B cell (primary cell): ENCODE measurements around the gene GPR108. TPM values are rescaled to one million over a fixed set of nuclear protein-coding genes. Genes with fewer than 3 reads are reported as not detected.

Experiments used
- ATAC-seq: fragments of 200-7000 bp; cut with Tn5 transposase; one replicate; pipeline ENCODE4 v1.10.0; 2021; ENCODE audit warnings: low read depth, mild to moderate bottlenecking, moderate number of reproducible peaks, moderate library complexity
- CTCF ChIA-PET: fragments of 350-600 bp; sonication (Branson Sonifier 250); formaldehyde crosslinking; loops from one replicate; lab custom pipeline; 2021; ENCODE audit warnings: antibody characterized with exemption, inconsistent platforms; lab: Charles Lee
- POLR2A ChIA-PET: fragments of 350-600 bp; sonication (Branson Sonifier 250); formaldehyde crosslinking; loops from one replicate; lab custom pipeline; 2021; ENCODE audit warnings: antibody characterized with exemption; lab: Charles Lee
- DNase-seq: peaks from one replicate; pipeline ENCODE4 v3.0.0; 2013
- H2AFZ ChIP-seq: 2 replicates; pipeline ENCODE4 v1.6.1; 2012; ENCODE audit warnings: mild to moderate bottlenecking, low read depth, low read length; ENCODE audit not compliant: insufficient read depth, poor library complexity, severe bottlenecking
- H3K27ac ChIP-seq, 2 donors: 1 replicate in 1 of 2; 2 replicates in 1 of 2; pipeline ENCODE4 v1.5.1; 2012 to 2013; ENCODE audit warnings: low read length in 2 of 2, mild to moderate bottlenecking in 2 of 2, moderate library complexity in 1 of 2
- H3K27me3 ChIP-seq, 4 experiments: fragments of 200-600 bp in 1 of 4; sonication (generic) in 1 of 4; replicated peaks in 1 of 4; 1 replicate in 2 of 4; 2 replicates in 2 of 4; pipeline versions ENCODE4 v1.6.1 to v1.7.0; 2013 to 2016; ENCODE audit warnings: low read length in 3 of 4, mild to moderate bottlenecking in 2 of 4, mixed read lengths in 1 of 4, moderate library complexity in 1 of 4; ENCODE audit not compliant: insufficient read depth in 4 of 4, control insufficient read depth in 3 of 4; ENCODE audit errors: control extremely low read depth in 1 of 4
- H3K36me3 ChIP-seq, 2 experiments: replicated peaks in 1 of 2; 1 replicate in 1 of 2; 2 replicates in 1 of 2; pipeline versions ENCODE4 v1.6.1 to v1.7.1; 2013; ENCODE audit warnings: low read length in 1 of 2; ENCODE audit not compliant: insufficient read depth in 2 of 2, control insufficient read depth in 1 of 2; ENCODE audit errors: control extremely low read depth in 1 of 2, extremely low read depth in 1 of 2
- H3K4me1 ChIP-seq, 2 donors: fragments of 200-600 bp in 1 of 2; sonication (generic) in 1 of 2; 1 replicate in 1 of 2; 2 replicates in 1 of 2; pipeline versions ENCODE4 v1.5.1 to v1.6.1; 2013 to 2017; ENCODE audit warnings: low read length in 2 of 2; ENCODE audit not compliant: control insufficient read depth in 2 of 2, insufficient read depth in 2 of 2
- H3K4me2 ChIP-seq: replicated peaks from 2 replicates; pipeline ENCODE3; 2012; ENCODE audit warnings: mild to moderate bottlenecking, low read depth, low read length; ENCODE audit not compliant: poor library complexity, severe bottlenecking
- H3K4me3 ChIP-seq, 5 experiments: fragments of 200-600 bp in 1 of 5; sonication (generic) in 1 of 5; 1 replicate in 3 of 5; 2 replicates in 2 of 5; pipeline versions ENCODE4 v1.5.1 to v1.7.0; 2011 to 2016; ENCODE audit warnings: low read length in 4 of 5, mild to moderate bottlenecking in 4 of 5, low read depth in 2 of 5, control low read depth in 1 of 5, moderate library complexity in 1 of 5; ENCODE audit not compliant: insufficient read depth in 1 of 5; ENCODE audit errors: control extremely low read depth in 1 of 5, extremely low read depth in 1 of 5
- H3K79me2 ChIP-seq: fragments of 200-600 bp; sonication (generic); one replicate; pipeline ENCODE4 v1.6.0; 2016; ENCODE audit warnings: low read length; ENCODE audit not compliant: control insufficient read depth, insufficient read depth
- H3K9ac ChIP-seq: fragments of 200-600 bp; sonication (generic); 2 replicates; pipeline ENCODE4 v1.6.1; 2017; ENCODE audit warnings: mild to moderate bottlenecking, low read length, moderate library complexity
- H3K9me3 ChIP-seq, 3 donors: one replicate each; pipeline versions ENCODE4 v1.6.1 to v1.7.1; 2013; ENCODE audit warnings: low read length in 2 of 3; ENCODE audit not compliant: control insufficient read depth in 2 of 3, insufficient read depth in 1 of 3; ENCODE audit errors: control extremely low read depth in 1 of 3
- H4K20me1 ChIP-seq: 2 replicates; pipeline ENCODE4 v1.6.0; 2012; ENCODE audit warnings: mild to moderate bottlenecking, low read length; ENCODE audit not compliant: insufficient read depth, control insufficient read depth, poor library complexity, severe bottlenecking
- H3K27ac Mint-ChIP-seq: one replicate; pipeline ENCODE4 v1.8.0; 2021; ENCODE audit warnings: mixed read lengths
- H3K27me3 Mint-ChIP-seq: one replicate; pipeline ENCODE4 v1.8.0; 2021; ENCODE audit warnings: mixed read lengths
- H3K4me1 Mint-ChIP-seq: one replicate; pipeline ENCODE4 v1.8.0; 2021; ENCODE audit warnings: mixed read lengths
- H3K4me3 Mint-ChIP-seq: one replicate; pipeline ENCODE4 v1.8.0; 2021; ENCODE audit warnings: mixed read lengths
- H3K9me3 Mint-ChIP-seq: one replicate; pipeline ENCODE4 v1.8.0; 2022; ENCODE audit warnings: mixed read lengths; ENCODE audit not compliant: insufficient read depth
- CTCF ChIP-seq: fragments of 200-600 bp; IDR thresholded peaks from one replicate; pipeline ENCODE4 v1.8.0; 2022; ENCODE audit warnings: antibody characterized with exemption, mild to moderate bottlenecking
- EZH2 ChIP-seq: IDR thresholded peaks from 2 replicates; pipeline ENCODE4 v1.6.1; 2012; ENCODE audit warnings: borderline replicate concordance, low read depth, mild to moderate bottlenecking, moderate library complexity, low read length; ENCODE audit not compliant: insufficient read depth, poor library complexity, severe bottlenecking
- WGBS: methylation state at CpG from one replicate; pipeline ENCODE4 v1.1.5; 2013; ENCODE audit warnings: missing lambda C conversion rate; ENCODE audit not compliant: insufficient coverage; 5-methylcytosine and 5-hydroxymethylcytosine counted together
- intact Hi-C: fragments of 100-400 bp; cut with micrococcal nuclease; formaldehyde crosslinking; loops from one replicate; pipeline ENCODE4 v1.10.0; 2022
- polyA plus RNA-seq: library from polyadenylated mRNA; depleted of rRNA; stranded (reverse); fragments of >200 nt; gene quantifications from 2 replicates; pipeline ENCODE4 v1.2.3, GENCODE V29; 2012
- total RNA-seq, 2 donors: library from RNA; stranded (reverse); fragments of 120-200 nt in 1 of 2; gene quantifications; 1 replicate in 1 of 2; 2 replicates in 1 of 2; pipeline versions ENCODE4 v1.2.3 to v1.2.4, GENCODE V29; 2013 to 2022

The GPR108 gene
- total and polyA plus RNA-seq, 2 donors (not counting 1 experiment from before 2014, with no cell fraction given) = 79.0 to 82.5 TPM

- intact Hi-C loops = no loop called here
- no peak overlapping the region for H3K4me3 ChIP-seq
- no peaks in the 10 kb centered on the region for H3K4me1 ChIP-seq
- Mint-ChIP-seq H3K9me3 (no peaks in the 10 kb centered on the region), H3K27me3 (peaks cover 6% of the 10 kb centered on the region), H3K4me1 (no peaks in the 10 kb centered on the region), H3K27ac (no peak overlapping the region), H3K4me3 (no peak overlapping the region)
- WGBS = 88% methylated on average over 4 of the region's 7 CpGs
- peaks cover 0 to 5% (median 0%) of the 10 kb centered on the region in 4 experiments for H3K27me3 ChIP-seq
- ATAC-seq (no peak), DNase-seq (no peak)
- H4K20me1 ChIP-seq = no peaks in the 10 kb centered on the region
- no peak overlapping the region for H2AFZ ChIP-seq
- no peak overlapping the region for H3K9ac ChIP-seq
- H3K9me3 ChIP-seq = peaks cover 0 to 11% (median 3%) of the 10 kb centered on the region in 3 donors
- ChIA-PET POLR2A (no interaction called here), CTCF (no interaction called here)
- no peaks in the 10 kb centered on the region for H3K79me2 ChIP-seq
- H3K36me3 ChIP-seq = no peaks in the 10 kb centered on the region
- TF ChIP-seq CTCF = no peak
- no peak for TF ChIP-seq EZH2
- no peak overlapping the region for H3K4me2 ChIP-seq
- H3K27ac ChIP-seq = no peak overlapping the region
Measured at GRCh38 chr19:6693681-6694080, 43.7 kb downstream of the GPR108 start.

- no peaks in the 10 kb centered on the region for H3K79me2 ChIP-seq
- WGBS = 97% methylated on average over 13 of the region's 13 CpGs
- ChIA-PET CTCF (no interaction called here), POLR2A (no interaction called here)
- no peak for ATAC-seq
- peaks cover 0 to 5% (median 0%) of the 10 kb centered on the region in 4 experiments for H3K27me3 ChIP-seq
- no peaks in the 10 kb centered on the region for H3K36me3 ChIP-seq
- Mint-ChIP-seq H3K9me3 (no peaks in the 10 kb centered on the region), H3K4me1 (no peaks in the 10 kb centered on the region), H3K4me3 (no peak overlapping the region), H3K27me3 (peaks cover 7% of the 10 kb centered on the region), H3K27ac (no peak overlapping the region)
- intact Hi-C loops = no loop called here
- no peak overlapping the region for H3K4me3 ChIP-seq
- DNase-seq = no peak
- H3K9me3 ChIP-seq = peaks cover 0 to 12% (median 3%) of the 10 kb centered on the region in 3 donors
- TF ChIP-seq EZH2 (no peak), CTCF (no peak)
- no peak overlapping the region for H2AFZ ChIP-seq
- no peak overlapping the region for H3K4me2 ChIP-seq
- H4K20me1 ChIP-seq = no peaks in the 10 kb centered on the region
- no peaks in the 10 kb centered on the region for H3K4me1 ChIP-seq
- no peak overlapping the region for H3K27ac ChIP-seq
- H3K9ac ChIP-seq = no peak overlapping the region
Measured at GRCh38 chr19:6693056-6693471, 44.3 kb downstream of the GPR108 start.
